DOHH2 (cell line): ENCODE measurements around the gene TM9SF2.

Experiments
- CTCF ChIP-seq: fragments of 200-600 bp; sonication (generic); IDR thresholded peaks from one replicate; pipeline ENCODE4 v1.5.1; 2014; ENCODE audit warnings: antibody characterized with exemption, mild to moderate bottlenecking, low read depth, low read length; ENCODE audit not compliant: poor library complexity, severe bottlenecking
- EZH2phosphoT487 ChIP-seq: fragments of 200-600 bp; sonication (generic); IDR thresholded peaks from 2 replicates; pipeline ENCODE4 v1.6.1; 2017; ENCODE audit warnings: borderline replicate concordance, mild to moderate bottlenecking, antibody characterized with exemption, low read length, moderate library complexity, mixed read lengths

- TF ChIP-seq EZH2phosphoT487, result no peak
- TF ChIP-seq CTCF, result no peak
These were observed 25.3 kb downstream of the TM9SF2 start for GRCh38 chr13:99526549-99526948.
